IMR-90 (cell line): ENCODE data around the gene FAM124B. TPM values are rescaled to one million over a fixed set of nuclear protein-coding genes. Genes with fewer than 3 reads are reported as not detected.

Source experiments
- ATAC-seq: fragments of 200-7000 bp; cut with Tn5 transposase; 2 replicates; pipeline ENCODE4 v1.9.1; 2020; ENCODE audit warnings: low read depth, mild to moderate bottlenecking, moderate library complexity
- BruUV-seq: library from RNA; stranded (reverse); fragments of 400-500 nt; replicated peaks from 2 replicates; lab custom pipeline; 2021; lab: Mats Ljungman, UMichigan
- CTCF ChIA-PET: fragments of 300-600 bp; formaldehyde crosslinking; extraction: SDS; loops from one replicate; lab custom pipeline; 2021; ENCODE audit warnings: antibody characterized with exemption; lab: Yijun Ruan, JAX
- POLR2A ChIA-PET: fragments of 300-600 bp; sonication (Branson Sonifier 250); formaldehyde crosslinking; loops from one replicate; lab custom pipeline; 2022; ENCODE audit warnings: antibody characterized with exemption; ENCODE audit not compliant: unreplicated experiment; lab: Charles Lee
- DNase-seq: peaks from one replicate; pipeline ENCODE4 v3.0.0; 2013
- H2AFZ ChIP-seq: replicated peaks from 2 replicates; pipeline ENCODE3; 2013; ENCODE audit warnings: low read length, mild to moderate bottlenecking; ENCODE audit not compliant: poor library complexity
- H2AK5ac ChIP-seq: 2 replicates; pipeline ENCODE4 v1.6.1; 2013; ENCODE audit warnings: low read depth, low read length, inconsistent platforms
- H2AK9ac ChIP-seq: replicated peaks from 2 replicates; pipeline ENCODE3; 2013; ENCODE audit warnings: mild to moderate bottlenecking, low read depth, low read length, moderate library complexity; ENCODE audit not compliant: poor library complexity
- H2BK120ac ChIP-seq: 2 replicates; pipeline ENCODE4 v1.6.1; 2013; ENCODE audit warnings: low read depth, low read length, inconsistent platforms
- H2BK15ac ChIP-seq: 3 replicates; pipeline ENCODE4 v1.6.1; 2013; ENCODE audit warnings: low read depth, low read length, inconsistent platforms
- H2BK20ac ChIP-seq: 2 replicates; pipeline ENCODE4 v1.6.1; 2013; ENCODE audit warnings: low read depth, mild to moderate bottlenecking, inconsistent platforms, low read length, moderate library complexity
- H2BK5ac ChIP-seq: 2 replicates; pipeline ENCODE4 v1.6.1; 2013; ENCODE audit warnings: mild to moderate bottlenecking, low read depth, low read length, inconsistent platforms; ENCODE audit not compliant: poor library complexity, severe bottlenecking
- H3K14ac ChIP-seq: replicated peaks from 2 replicates; pipeline ENCODE4 v1.6.1; 2013; ENCODE audit warnings: low read depth, low read length, inconsistent platforms
- H3K18ac ChIP-seq: 2 replicates; pipeline ENCODE4 v1.6.1; 2013; ENCODE audit warnings: low read depth, low read length, control low read depth
- H3K23ac ChIP-seq: 2 replicates; pipeline ENCODE4 v1.6.1; 2013; ENCODE audit warnings: low read depth, low read length, inconsistent platforms
- H3K27ac ChIP-seq: 2 replicates; pipeline ENCODE4 v1.5.1; 2013; ENCODE audit warnings: mild to moderate bottlenecking, control low read depth, low read length; ENCODE audit not compliant: insufficient read depth
- H3K27me3 ChIP-seq: 2 replicates; pipeline ENCODE4 v1.6.1; 2013; ENCODE audit warnings: low read length; ENCODE audit not compliant: control insufficient read depth, insufficient read depth
- H3K36me3 ChIP-seq: 2 replicates; pipeline ENCODE4 v1.6.1; 2013; ENCODE audit warnings: low read length, mixed read lengths; ENCODE audit not compliant: control insufficient read depth, insufficient read depth
- H3K4ac ChIP-seq: 2 replicates; pipeline ENCODE4 v1.6.1; 2013; ENCODE audit warnings: low read depth, low read length, inconsistent platforms
- H3K4me1 ChIP-seq: 2 replicates; pipeline ENCODE4 v1.6.1; 2013; ENCODE audit warnings: low read length, mixed read lengths; ENCODE audit not compliant: control insufficient read depth, insufficient read depth
- H3K4me2 ChIP-seq: 2 replicates; pipeline ENCODE4 v1.6.1; 2013; ENCODE audit warnings: low read depth, mild to moderate bottlenecking, control low read depth, low read length, moderate library complexity
- H3K4me3 ChIP-seq: 2 replicates; pipeline ENCODE4 v1.5.1; 2013; ENCODE audit warnings: low read depth, mild to moderate bottlenecking, control low read depth, low read length, moderate library complexity; ENCODE audit not compliant: insufficient read depth
- H3K56ac ChIP-seq: 2 replicates; pipeline ENCODE4 v1.6.1; 2013; ENCODE audit warnings: low read length, inconsistent platforms; ENCODE audit not compliant: insufficient read depth; ENCODE audit errors: extremely low read depth
- H3K79me1 ChIP-seq, 2 experiments: 2 replicates each; pipeline ENCODE4 v1.6.1; 2013; ENCODE audit warnings: low read length in 2 of 2, inconsistent platforms in 1 of 2, low read depth in 1 of 2
- H3K9ac ChIP-seq: 2 replicates; pipeline ENCODE4 v1.6.1; 2013; ENCODE audit warnings: low read depth, low read length, control low read depth
- H3K9me1 ChIP-seq: 2 replicates; pipeline ENCODE4 v1.6.1; 2013; ENCODE audit warnings: low read length, inconsistent platforms; ENCODE audit not compliant: insufficient read depth
- H3K9me3 ChIP-seq: 2 replicates; pipeline ENCODE4 v1.6.1; 2013; ENCODE audit warnings: low read length; ENCODE audit not compliant: control insufficient read depth, insufficient read depth
- H4K20me1 ChIP-seq: 2 replicates; pipeline ENCODE4 v1.6.1; 2013; ENCODE audit warnings: low read length, inconsistent platforms; ENCODE audit not compliant: insufficient read depth
- H4K5ac ChIP-seq: 2 replicates; pipeline ENCODE4 v1.6.1; 2013; ENCODE audit warnings: mild to moderate bottlenecking, low read depth, low read length, control low read depth
- H4K8ac ChIP-seq, 2 experiments: 2 replicates each; pipeline ENCODE4 v1.6.1; 2013; ENCODE audit warnings: low read depth in 2 of 2, low read length in 2 of 2, control low read depth in 1 of 2, inconsistent platforms in 1 of 2
- H4K91ac ChIP-seq: 2 replicates; pipeline ENCODE4 v1.6.1; 2013; ENCODE audit warnings: low read depth, low read length, inconsistent platforms; ENCODE audit not compliant: insufficient read depth
- BHLHE40 ChIP-seq: fragments of 150-350 bp; IDR thresholded peaks from 2 replicates; pipeline ENCODE4 v1.6.1; 2016; ENCODE audit warnings: mild to moderate bottlenecking, low read depth, low read length
- CEBPB ChIP-seq: IDR thresholded peaks from 2 replicates; pipeline ENCODE4 v1.6.1; 2012; ENCODE audit warnings: low read depth, low read length, improper control_type of control experiment
- CHD1 ChIP-seq: IDR thresholded peaks from 2 replicates; pipeline ENCODE4 v1.6.1; 2012; ENCODE audit warnings: low read depth, low read length, improper control_type of control experiment
- FOS ChIP-seq: fragments of 150-350 bp; IDR thresholded peaks from 2 replicates; pipeline ENCODE4 v1.6.1; 2016; ENCODE audit warnings: low read depth, low read length
- MAFK ChIP-seq: IDR thresholded peaks from 2 replicates; pipeline ENCODE4 v1.6.1; 2012; ENCODE audit warnings: low read depth, low read length, improper control_type of control experiment
- MAZ ChIP-seq: IDR thresholded peaks from 2 replicates; pipeline ENCODE4 v1.6.1; 2012; ENCODE audit warnings: low read depth, mild to moderate bottlenecking, low read length, improper control_type of control experiment, moderate library complexity, borderline replicate concordance
- MXI1 ChIP-seq: IDR thresholded peaks from 2 replicates; pipeline ENCODE4 v1.6.1; 2012; ENCODE audit warnings: low read depth, mild to moderate bottlenecking, low read length, moderate library complexity, borderline replicate concordance
- NFE2L2 ChIP-seq: fragments of 150-350 bp; IDR thresholded peaks from 2 replicates; pipeline ENCODE4 v1.6.1; 2016; ENCODE audit warnings: low read depth, mild to moderate bottlenecking, low read length
- POLR2A ChIP-seq: IDR thresholded peaks from 2 replicates; pipeline ENCODE4 v1.6.1; 2012; ENCODE audit warnings: mild to moderate bottlenecking, low read depth, low read length
- RAD21 ChIP-seq: IDR thresholded peaks from 2 replicates; pipeline ENCODE4 v1.6.1; 2012; ENCODE audit warnings: low read length, improper control_type of control experiment
- RCOR1 ChIP-seq: IDR thresholded peaks from 2 replicates; pipeline ENCODE4 v1.6.1; 2012; ENCODE audit warnings: mild to moderate bottlenecking, low read length, improper control_type of control experiment; ENCODE audit not compliant: insufficient replicate concordance
- RFX5 ChIP-seq: IDR thresholded peaks from 2 replicates; pipeline ENCODE4 v1.8.0; 2012; ENCODE audit warnings: low read depth, mild to moderate bottlenecking, low read length, moderate library complexity
- SMC3 ChIP-seq: fragments of 150-350 bp; IDR thresholded peaks from 2 replicates; pipeline ENCODE4 v1.6.1; 2016; ENCODE audit warnings: low read depth, mild to moderate bottlenecking, antibody characterized with exemption, low read length, moderate library complexity
- WGBS, 2 experiments: methylation state at CpG; one replicate each; pipeline versions ENCODE4 v1.1.5 to v1.1.7; 2013; ENCODE audit warnings: missing lambda C conversion rate in 2 of 2; ENCODE audit not compliant: insufficient read length in 1 of 2; ENCODE audit errors: extremely low coverage in 2 of 2; 5-methylcytosine and 5-hydroxymethylcytosine counted together
- dilution Hi-C: fragments of 300-500 bp; cut with HindIII; formaldehyde crosslinking; loops from one replicate; pipeline ENCODE4 v1.14.3; 2018; ENCODE audit warnings: low sequenced_read_pairs; ENCODE audit not compliant: unreplicated experiment
- in situ Hi-C: fragments of 300-500 bp; cut with MboI; formaldehyde crosslinking; loops from 3 replicates; pipeline ENCODE4 v1.14.3; 2019; ENCODE audit warnings: low sequenced_read_pairs, inconsistent platforms, mixed read lengths
- intact Hi-C: fragments of 100-400 bp; cut with micrococcal nuclease; formaldehyde crosslinking; loops from 2 replicates; pipeline ENCODE4 v1.10.0; 2022
- polyA plus RNA-seq, 3 experiments: library from polyadenylated mRNA; depleted of rRNA; stranded (reverse); fragments of >200 nt; gene quantifications; 2 replicates each; pipeline ENCODE4 v1.2.3, GENCODE V29; 2012; ENCODE audit warnings: low replicate concordance in 1 of 3
- total RNA-seq: library from RNA; depleted of rRNA; stranded (reverse); fragments of >200 nt; gene quantifications from 2 replicates; pipeline ENCODE4 v1.2.3, GENCODE V29; 2012
- TF ChIP-seq, protein P1 (sequence below): fragments of 150-350 bp; IDR thresholded peaks from 2 replicates; pipeline ENCODE4 v1.6.1; 2017; ENCODE audit warnings: mild to moderate bottlenecking, antibody characterized with exemption, low read length, low read depth
- TF ChIP-seq, protein P2 (sequence below): fragments of 150-350 bp; IDR thresholded peaks from 2 replicates; pipeline ENCODE4 v1.6.1; 2016; ENCODE audit warnings: low read depth, mild to moderate bottlenecking, low read length, moderate library complexity, borderline replicate concordance
- TF ChIP-seq, protein P3 (sequence below): conservative IDR thresholded peaks from 2 replicates; pipeline ENCODE4 v1.5.1; 2012; ENCODE audit warnings: mild to moderate bottlenecking, low read depth, low read length, improper control_type of control experiment

FAM124B gene
- total and polyA plus RNA-seq, 2 of the 4 experiments (the other 2 are of a cell fraction), result not detected

DNA sequence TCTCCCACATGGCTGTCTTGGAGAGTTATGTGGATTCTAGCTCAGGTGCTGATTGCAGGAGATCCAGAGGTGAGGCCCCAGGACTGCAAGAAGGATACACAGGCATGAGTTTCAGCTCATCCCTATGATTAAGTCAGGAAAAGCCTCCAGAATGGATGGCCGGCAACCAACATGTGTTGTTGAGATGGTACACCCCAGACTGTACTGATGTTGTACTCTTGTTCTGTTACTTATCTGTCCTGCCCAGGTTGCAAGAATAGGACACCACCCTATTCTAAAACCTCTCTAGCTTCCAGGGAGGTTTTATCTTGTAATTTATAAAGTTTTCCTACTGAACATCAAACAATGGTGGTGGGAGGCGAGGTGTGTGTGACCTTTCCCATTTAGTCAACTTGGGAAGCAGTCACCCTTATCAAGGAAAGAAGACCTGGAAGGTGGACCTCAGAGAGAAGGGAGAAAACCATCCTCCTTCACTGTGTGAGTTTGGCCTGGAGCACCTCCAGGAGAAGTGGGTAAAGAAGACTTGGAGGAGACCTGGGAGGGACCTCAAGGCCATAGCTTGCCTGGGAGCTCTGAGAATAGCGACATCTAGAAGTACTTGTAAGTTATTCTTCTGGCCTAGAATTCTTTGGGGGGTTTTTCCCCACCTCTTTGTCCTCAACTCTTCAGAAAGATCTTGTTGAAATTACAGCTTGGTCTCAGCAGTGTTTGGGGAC is 8.6 kb downstream of the FAM124B start:
- Histone ChIP-seq H2BK120ac (no peak overlapping the region), H3K23ac (no peak overlapping the region), H2BK15ac (no peak overlapping the region), H3K9me3 (no peaks in the 10 kb centered on the region), H4K20me1 (no peaks in the 10 kb centered on the region), H3K36me3 (no peaks in the 10 kb centered on the region), H3K18ac (no peak overlapping the region), H2BK20ac (no peak overlapping the region), H3K27ac (no peak overlapping the region), H4K8ac (no peak overlapping the region), H4K5ac (no peak overlapping the region), H3K4me1 (no peaks in the 10 kb centered on the region), H3K27me3 (peaks cover 13% of the 10 kb centered on the region), H2AFZ (no peak overlapping the region), H3K9me1 (no peaks in the 10 kb centered on the region), H3K4ac (no peak overlapping the region), H3K14ac (no peak overlapping the region), H2AK9ac (no peak overlapping the region), H3K4me3 (no peak overlapping the region), H3K79me1 (no peaks in the 10 kb centered on the region), H3K4me2 (no peak overlapping the region), H3K9ac (no peak overlapping the region), H3K56ac (no peak overlapping the region), H2BK5ac (no peak overlapping the region), H4K91ac (no peak overlapping the region), H2AK5ac (no peak overlapping the region)
- no TSS peak for BruUV-seq
- TF ChIP-seq RCOR1 (no peak), SMC3 (no peak), FOS (no peak), NFE2L2 (no peak), CEBPB (no peak), MAZ (no peak), RAD21 (no peak), CHD1 (no peak), RFX5 (no peak), POLR2A (no peak), MAFK (no peak), MXI1 (no peak), BHLHE40 (no peak)
- TF ChIP-seq, protein P1, sequence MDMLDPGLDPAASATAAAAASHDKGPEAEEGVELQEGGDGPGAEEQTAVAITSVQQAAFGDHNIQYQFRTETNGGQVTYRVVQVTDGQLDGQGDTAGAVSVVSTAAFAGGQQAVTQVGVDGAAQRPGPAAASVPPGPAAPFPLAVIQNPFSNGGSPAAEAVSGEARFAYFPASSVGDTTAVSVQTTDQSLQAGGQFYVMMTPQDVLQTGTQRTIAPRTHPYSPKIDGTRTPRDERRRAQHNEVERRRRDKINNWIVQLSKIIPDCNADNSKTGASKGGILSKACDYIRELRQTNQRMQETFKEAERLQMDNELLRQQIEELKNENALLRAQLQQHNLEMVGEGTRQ, result no peak
- TF ChIP-seq, protein P2, sequence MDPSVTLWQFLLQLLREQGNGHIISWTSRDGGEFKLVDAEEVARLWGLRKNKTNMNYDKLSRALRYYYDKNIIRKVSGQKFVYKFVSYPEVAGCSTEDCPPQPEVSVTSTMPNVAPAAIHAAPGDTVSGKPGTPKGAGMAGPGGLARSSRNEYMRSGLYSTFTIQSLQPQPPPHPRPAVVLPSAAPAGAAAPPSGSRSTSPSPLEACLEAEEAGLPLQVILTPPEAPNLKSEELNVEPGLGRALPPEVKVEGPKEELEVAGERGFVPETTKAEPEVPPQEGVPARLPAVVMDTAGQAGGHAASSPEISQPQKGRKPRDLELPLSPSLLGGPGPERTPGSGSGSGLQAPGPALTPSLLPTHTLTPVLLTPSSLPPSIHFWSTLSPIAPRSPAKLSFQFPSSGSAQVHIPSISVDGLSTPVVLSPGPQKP, result no peak
- TF ChIP-seq, protein P3, sequence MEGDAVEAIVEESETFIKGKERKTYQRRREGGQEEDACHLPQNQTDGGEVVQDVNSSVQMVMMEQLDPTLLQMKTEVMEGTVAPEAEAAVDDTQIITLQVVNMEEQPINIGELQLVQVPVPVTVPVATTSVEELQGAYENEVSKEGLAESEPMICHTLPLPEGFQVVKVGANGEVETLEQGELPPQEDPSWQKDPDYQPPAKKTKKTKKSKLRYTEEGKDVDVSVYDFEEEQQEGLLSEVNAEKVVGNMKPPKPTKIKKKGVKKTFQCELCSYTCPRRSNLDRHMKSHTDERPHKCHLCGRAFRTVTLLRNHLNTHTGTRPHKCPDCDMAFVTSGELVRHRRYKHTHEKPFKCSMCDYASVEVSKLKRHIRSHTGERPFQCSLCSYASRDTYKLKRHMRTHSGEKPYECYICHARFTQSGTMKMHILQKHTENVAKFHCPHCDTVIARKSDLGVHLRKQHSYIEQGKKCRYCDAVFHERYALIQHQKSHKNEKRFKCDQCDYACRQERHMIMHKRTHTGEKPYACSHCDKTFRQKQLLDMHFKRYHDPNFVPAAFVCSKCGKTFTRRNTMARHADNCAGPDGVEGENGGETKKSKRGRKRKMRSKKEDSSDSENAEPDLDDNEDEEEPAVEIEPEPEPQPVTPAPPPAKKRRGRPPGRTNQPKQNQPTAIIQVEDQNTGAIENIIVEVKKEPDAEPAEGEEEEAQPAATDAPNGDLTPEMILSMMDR, result no peak
- POLR2A ChIA-PET, result no interaction called here
- no peak for DNase-seq
- in situ Hi-C loops, result no loop called here
- no CpG with 5 or more reads among the region's 3 CpGs for WGBS, 2 experiments
- intact Hi-C loops, result no loop called here
- CTCF ChIA-PET, result interaction anchor here (0.6 kb wide), 1 partner anchor 1568 kb away, joined by 4 read pairs; no protein-coding TSS in a partner anchor
- dilution Hi-C loops, result no loop called here
- no peak for ATAC-seq
